Left cardiac atrium (tissue), 4 donors: Measurements from ENCODE around the gene TAB2. TPM values are rescaled to one million over a fixed set of nuclear protein-coding genes. Genes with fewer than 3 reads are reported as not detected.

Experiments
- ATAC-seq, 2 donors: fragments of 200-7000 bp; cut with Tn5 transposase; one replicate each; pipeline ENCODE4 v1.9.1; 2020; ENCODE audit warnings: mild to moderate bottlenecking in 2 of 2, moderate library complexity in 2 of 2
- DNase-seq: peaks from one replicate; pipeline ENCODE4 v3.0.0-alpha.2; 2020
- intact Hi-C, 2 donors: fragments of 100-400 bp; cut with DNase I; formaldehyde crosslinking; loops; one replicate each; pipeline versions ENCODE4 v1.14.1 to v1.15.1; 2022 to 2023
- total RNA-seq, 2 donors: library from RNA; stranded (reverse); fragmentation: NEBNext Ultra II Directional; extraction: Animal tissue kit (Norgen Biotek cat#: 25700); gene quantifications; one replicate each; pipeline ENCODE4 v1.2.1, GENCODE V29; 2021
- donor health status: DM: no; HTN: yes; CAD: no.
- donor health status: DM: no; HTN: yes; CAD: no; lungs with severe emphysema.
- donor health status: DM: yes; HTN: yes; CAD: no.
- donor health status: Dilated cardiomyopathy.

The TAB2 gene
- total RNA-seq, 2 donors from 2014 or later: 45.6 to 56.3 TPM

DNA sequence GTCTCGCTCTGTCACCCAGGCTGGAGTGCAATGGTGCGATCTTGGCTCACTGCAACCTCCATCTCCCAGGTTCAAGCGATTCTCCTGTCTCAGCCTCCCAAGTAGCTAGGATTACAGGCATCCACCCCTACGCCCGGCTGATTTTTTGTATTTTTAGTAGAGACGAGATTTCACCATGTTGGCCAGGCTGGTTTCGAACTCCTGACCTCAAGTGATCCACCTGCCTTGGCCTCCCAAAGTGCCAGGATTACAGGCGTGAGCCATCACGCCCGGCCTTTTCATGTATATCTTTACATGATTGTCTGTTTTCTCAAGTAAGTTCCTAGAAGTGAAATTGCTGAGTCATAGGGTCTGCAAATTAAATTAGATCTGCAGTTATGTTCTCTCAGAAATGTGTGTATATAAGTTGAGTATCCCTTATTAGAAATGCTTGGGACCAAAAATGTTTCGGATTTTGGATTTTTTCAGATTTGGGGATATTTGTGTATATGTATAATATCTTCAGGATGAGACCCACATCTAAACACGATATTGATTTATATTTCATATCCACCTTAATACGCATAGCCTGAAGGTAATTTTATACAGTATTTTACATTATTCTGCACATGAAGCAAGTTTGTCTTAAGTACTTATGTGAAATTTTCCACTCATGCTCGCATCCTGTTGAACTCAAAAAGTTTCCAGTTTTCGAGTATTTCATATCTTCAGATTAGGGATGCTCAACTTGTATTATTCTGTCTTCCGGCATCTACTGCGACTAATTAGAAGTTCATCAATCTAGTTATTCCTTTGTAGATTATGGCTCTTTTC, 40.4 kb downstream of the TAB2 start:
- no peak for ATAC-seq
- DNase-seq: no peak
- intact Hi-C loops: no loop called here

DNA sequence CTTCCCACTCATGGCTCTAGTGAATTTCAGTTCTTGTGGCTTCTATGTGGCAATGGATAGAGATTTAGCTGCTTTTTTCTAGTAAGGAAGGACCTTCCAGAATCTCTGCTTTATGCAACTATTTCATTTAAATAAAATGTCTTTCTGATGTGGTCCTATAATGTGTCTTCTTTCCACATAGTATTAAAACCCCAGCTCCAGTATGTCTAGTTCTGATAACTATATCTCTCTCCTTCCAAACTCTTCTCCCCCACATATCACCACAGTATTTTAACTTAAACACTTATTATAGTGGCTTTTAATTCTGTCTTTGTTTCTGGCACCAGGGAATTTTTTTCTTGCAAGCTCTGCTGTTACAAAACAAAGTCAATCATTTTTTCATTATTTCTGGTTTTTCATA, 41.9 kb downstream of the TAB2 start:
- ATAC-seq (no peak), DNase-seq (no peak)
- intact Hi-C loops: no loop called here

GRCh38 chr6:149360536-149360935, 43.0 kb downstream of the TAB2 start:
- intact Hi-C loops: no loop called here
- no peak for DNase-seq

DNA sequence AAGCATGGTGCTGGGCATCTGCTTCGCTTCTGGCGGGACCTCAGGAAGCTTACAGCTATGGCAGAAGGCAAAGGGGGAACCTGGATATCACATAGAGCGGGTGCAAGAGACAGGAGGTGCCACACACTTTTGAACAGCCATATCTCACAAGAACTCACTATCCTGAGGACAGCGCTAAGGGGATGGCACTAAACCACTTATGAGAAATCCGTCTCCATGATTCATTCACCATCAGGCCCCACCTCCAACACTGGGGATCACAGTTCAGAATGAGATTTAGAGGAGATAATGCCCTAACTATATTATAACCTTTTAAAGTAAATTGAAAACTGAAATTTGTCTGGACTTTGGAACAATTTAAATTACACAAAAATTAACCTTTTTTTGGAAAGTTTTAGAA, 44.8 kb downstream of the TAB2 start:
- DNase-seq (no peak), ATAC-seq (no peak)
- intact Hi-C loops: no loop called here

More at GRCh38 chr6:149360536-149360935, 43.0 kb downstream of the TAB2 start:
- ATAC-seq: no peak

GRCh38 chr6:149363154-149363553, 45.6 kb downstream of the TAB2 start:
- intact Hi-C loops: no loop called here
- DNase-seq: no peak

GRCh38 chr6:149364557-149364956, 47.0 kb downstream of the TAB2 start:
- intact Hi-C loops: no loop called here
- ATAC-seq (no peak), DNase-seq (no peak)

More at GRCh38 chr6:149363154-149363553, 45.6 kb downstream of the TAB2 start:
- ATAC-seq: no peak

DNA sequence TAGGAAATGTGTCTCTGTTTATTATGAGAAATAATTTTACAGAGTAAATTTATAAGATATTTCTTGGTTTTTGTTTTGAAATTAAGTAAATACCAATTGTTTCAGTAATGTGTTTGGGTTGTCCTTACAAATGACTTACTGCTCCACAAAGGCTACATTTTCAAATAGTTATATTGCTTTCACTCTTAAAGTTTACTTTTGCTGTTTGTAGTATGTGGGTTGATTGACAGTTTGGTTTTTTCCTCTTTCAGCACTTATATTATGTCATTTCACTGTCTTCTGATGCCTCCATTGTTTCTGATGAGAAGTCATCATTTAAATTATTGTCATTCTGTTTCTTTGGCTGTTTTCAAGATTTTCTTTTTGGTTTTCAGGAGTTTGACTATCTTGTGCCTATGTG, 47.7 kb downstream of the TAB2 start:
- intact Hi-C loops: no loop called here
- DNase-seq (no peak), ATAC-seq (no peak)

- intact Hi-C loops: no loop called here
- ATAC-seq (no peak), DNase-seq (no peak)
These were observed 48.9 kb downstream of the TAB2 start for GRCh38 chr6:149366267-149366921.

GRCh38 chr6:149368065-149368464, 50.6 kb downstream of the TAB2 start:
- no peak for DNase-seq
- intact Hi-C loops: no loop called here

DNA sequence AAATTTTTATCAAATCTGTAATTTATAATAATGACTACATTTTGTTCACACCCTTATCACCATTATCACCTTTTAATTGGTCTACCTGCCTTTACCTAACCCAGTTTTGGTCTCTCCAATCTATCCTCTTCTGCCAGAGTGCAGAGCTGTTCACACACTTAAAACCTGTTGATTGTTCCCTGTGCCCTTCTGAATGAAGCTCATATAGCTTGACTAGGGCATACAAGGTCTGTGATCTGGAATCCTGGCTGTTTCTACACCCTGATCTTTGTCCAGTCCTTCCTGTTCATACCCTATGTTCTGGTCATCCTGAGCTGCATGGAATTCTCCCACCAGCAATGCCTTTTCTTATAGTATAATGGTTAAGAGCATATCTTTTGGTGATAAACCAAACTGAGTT, 53.6 kb downstream of the TAB2 start:
- ATAC-seq (no peak), DNase-seq (no peak)
- intact Hi-C loops: no loop called here

More at GRCh38 chr6:149368065-149368464, 50.6 kb downstream of the TAB2 start:
- ATAC-seq: no peak

GRCh38 chr6:149372062-149372461, 54.5 kb downstream of the TAB2 start:
- intact Hi-C loops: no loop called here
- ATAC-seq: no peak
- no peak for DNase-seq

GRCh38 chr6:149373511-149373910, 56.0 kb downstream of the TAB2 start:
- intact Hi-C loops: no loop called here
- DNase-seq (no peak), ATAC-seq (no peak)

- intact Hi-C loops: no loop called here
- no peak for DNase-seq
- ATAC-seq: no peak
These were observed 62.5 kb downstream of the TAB2 start for GRCh38 chr6:149379977-149380376.

DNA sequence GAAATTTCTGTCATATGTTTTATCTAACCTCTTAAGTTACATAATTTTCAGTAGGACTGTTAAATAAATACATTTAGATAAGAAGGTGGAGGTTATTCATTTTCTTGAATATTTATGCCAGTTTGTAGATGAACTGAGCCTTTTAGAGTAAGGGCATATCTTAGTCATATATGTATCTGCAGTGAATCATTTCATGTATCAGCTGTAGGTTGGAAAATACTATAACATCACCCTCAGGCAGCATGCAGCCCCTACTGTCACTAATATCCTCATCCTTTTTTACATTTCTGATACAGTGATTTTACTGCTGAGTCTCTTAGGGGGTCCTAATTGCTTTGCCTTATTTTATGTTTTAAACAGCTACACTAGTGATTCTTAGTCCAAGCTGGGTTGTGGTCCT, 63.0 kb downstream of the TAB2 start:
- no peak for DNase-seq
- no peak for ATAC-seq
- intact Hi-C loops: no loop called here

DNA sequence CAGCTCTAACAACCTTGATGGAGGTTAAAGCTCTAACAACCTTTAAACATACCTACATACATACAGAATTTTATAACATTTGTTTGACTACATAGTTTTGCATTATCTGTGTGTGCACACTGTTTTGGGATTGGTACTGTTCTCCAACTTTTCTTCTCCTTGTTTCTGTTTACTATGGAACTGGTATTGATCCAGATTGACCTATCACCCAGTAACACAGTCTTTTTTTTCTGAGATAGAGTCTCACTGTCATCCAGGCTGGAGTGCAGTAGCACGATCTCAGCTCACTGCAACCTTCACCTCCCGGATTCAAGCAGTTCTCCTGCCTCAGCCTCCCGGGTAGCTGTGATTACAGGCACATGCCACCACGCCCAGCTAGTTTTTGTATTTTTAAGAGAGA, 65.9 kb downstream of the TAB2 start:
- ATAC-seq (no peak), DNase-seq (no peak)
- intact Hi-C loops: no loop called here

- no peak for ATAC-seq
- no peak for DNase-seq
- intact Hi-C loops: no loop called here
These were observed 67.0 kb downstream of the TAB2 start for GRCh38 chr6:149384464-149384863.

- intact Hi-C loops: no loop called here
- DNase-seq (no peak), ATAC-seq (no peak)
These were observed 68.6 kb downstream of the TAB2 start for GRCh38 chr6:149385998-149386646.

- no peak for DNase-seq
- intact Hi-C loops: no loop called here
- ATAC-seq: no peak
These were observed 70.4 kb downstream of the TAB2 start for GRCh38 chr6:149387779-149388512.

GRCh38 chr6:149389509-149390297, 72.2 kb downstream of the TAB2 start:
- no peak for DNase-seq
- intact Hi-C loops: no loop called here
- ATAC-seq: no peak
